Spleen (tissue), 7 donors: ENCODE data around the gene MAST4.

Source experiments
- POLR2A ChIP-seq, 3 donors: fragments of 450-650 bp; IDR thresholded peaks; one replicate each; pipeline ENCODE4 v1.5.1; 2017; ENCODE audit warnings: antibody characterized with exemption in 3 of 3, mild to moderate bottlenecking in 1 of 3
- POLR2AphosphoS5 ChIP-seq, 3 donors: sonication (generic); formaldehyde crosslinking; IDR thresholded peaks; one replicate each; pipeline ENCODE4 v1.5.1; 2017; ENCODE audit warnings: antibody characterized with exemption in 3 of 3
- TF ChIP-seq, protein P1 (sequence below), 11 experiments: fragments of 200-600 bp in 7 of 11; fragments of 450-650 bp in 4 of 11; sonication (generic) in 4 of 11; IDR thresholded peaks in 8 of 11; conservative IDR thresholded peaks in 3 of 11; 1 replicate in 7 of 11; 2 replicates in 4 of 11; pipeline versions ENCODE4 v1.4.0 to v1.8.0; 2016 to 2021; ENCODE audit warnings: antibody characterized with exemption in 11 of 11, inconsistent platforms in 4 of 11, mild to moderate bottlenecking in 1 of 11
- donor health status: DM: no; HTN: no; CAD: no; lungs with moderate emphysema.
- donor health status: DM: no; HTN: no; CAD: no.
- donor health status: DM: no; HTN: no; CAD: no.

DNA sequence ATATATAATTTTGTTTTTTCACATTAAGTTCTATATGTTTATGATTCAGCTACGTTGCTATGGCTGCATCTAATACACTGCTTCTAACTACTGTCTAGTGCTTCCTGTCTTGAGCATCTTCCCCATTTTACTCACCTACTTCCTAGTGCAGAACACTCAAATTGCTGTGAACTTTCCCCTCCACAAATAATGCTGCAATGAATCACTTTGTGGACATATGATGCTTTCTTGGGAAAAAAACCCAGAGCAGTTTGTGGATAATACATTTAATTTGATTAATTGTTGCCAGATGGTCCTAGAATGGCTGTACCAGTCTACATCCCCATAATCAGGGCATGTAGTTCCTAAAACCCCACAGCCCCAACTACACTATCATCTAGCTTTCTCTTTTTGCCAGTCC lies 581.9 kb downstream of the MAST4 start:
- TF ChIP-seq, protein P1, sequence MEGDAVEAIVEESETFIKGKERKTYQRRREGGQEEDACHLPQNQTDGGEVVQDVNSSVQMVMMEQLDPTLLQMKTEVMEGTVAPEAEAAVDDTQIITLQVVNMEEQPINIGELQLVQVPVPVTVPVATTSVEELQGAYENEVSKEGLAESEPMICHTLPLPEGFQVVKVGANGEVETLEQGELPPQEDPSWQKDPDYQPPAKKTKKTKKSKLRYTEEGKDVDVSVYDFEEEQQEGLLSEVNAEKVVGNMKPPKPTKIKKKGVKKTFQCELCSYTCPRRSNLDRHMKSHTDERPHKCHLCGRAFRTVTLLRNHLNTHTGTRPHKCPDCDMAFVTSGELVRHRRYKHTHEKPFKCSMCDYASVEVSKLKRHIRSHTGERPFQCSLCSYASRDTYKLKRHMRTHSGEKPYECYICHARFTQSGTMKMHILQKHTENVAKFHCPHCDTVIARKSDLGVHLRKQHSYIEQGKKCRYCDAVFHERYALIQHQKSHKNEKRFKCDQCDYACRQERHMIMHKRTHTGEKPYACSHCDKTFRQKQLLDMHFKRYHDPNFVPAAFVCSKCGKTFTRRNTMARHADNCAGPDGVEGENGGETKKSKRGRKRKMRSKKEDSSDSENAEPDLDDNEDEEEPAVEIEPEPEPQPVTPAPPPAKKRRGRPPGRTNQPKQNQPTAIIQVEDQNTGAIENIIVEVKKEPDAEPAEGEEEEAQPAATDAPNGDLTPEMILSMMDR (IDR thresholded peaks at IDR 0.05 in 8 of 11, conservative IDR thresholded peaks at IDR 0.05 in 3 of 11), result no peak
- TF ChIP-seq POLR2AphosphoS5 (IDR thresholded peaks at IDR 0.05) (no peak), POLR2A (IDR thresholded peaks at IDR 0.05) (no peak)
